A549 treated with CpdA at 1 μM for 4 hours (cell line): ENCODE measurements around the gene R3HCC1L. TPM values are rescaled to one million over a fixed set of nuclear protein-coding genes. Genes with fewer than 3 reads are reported as not detected.

ENCODE experiments used
- total RNA-seq: library from RNA; stranded (reverse); fragments of 200-300 nt; extraction: Qiagen RNA extraction; gene quantifications from 5 replicates; pipeline ENCODE4 v1.2.3, GENCODE V29; 2022; ENCODE audit warnings: low read depth

R3HCC1L gene
- total RNA-seq: 14.7 to 17.7 TPM (median 15.6 TPM) in 5 replicates

DNA sequence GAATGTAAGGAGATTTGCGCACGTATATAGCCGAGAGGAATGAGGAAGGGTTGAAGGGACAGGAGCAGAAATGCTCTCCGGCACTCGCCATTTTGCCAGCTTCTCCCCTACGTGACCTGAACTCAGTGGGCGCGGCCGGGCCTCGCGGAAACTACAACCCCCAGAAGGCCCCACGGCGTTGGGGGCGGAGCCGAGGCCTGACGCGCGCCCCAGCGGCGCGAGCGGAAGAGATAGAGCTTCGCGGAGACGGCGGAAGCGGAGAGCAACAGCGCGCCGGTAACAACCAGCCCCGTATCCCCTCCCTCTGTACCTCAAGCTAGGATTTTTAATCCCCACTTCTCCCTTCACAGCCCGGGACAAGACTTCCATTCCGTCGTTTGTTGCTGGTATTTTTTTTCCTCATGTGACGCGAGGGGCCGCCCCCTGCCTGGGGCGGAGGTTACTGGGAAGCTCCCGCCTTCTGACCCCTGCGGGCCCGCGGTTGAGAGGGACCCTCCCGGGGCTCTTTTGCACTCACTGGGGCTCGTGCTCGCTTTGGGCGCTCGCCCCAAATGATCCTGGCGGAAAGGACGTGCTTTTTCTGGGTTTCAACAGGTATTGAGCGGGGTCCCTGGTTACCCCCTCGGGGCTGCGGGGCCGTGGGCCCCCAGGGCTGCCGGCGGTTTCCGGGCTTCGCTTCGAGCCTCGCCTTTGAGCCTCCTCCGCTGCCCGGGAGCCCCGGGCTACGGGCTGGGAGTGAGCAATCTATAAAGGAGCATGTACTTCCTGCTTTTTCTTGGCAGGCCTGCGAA lies at the start of gene R3HCC1L:
Gene R3HCC1L, plus strand, starts transcription at position 227 of the 791 bp plus-strand sequence. CDS start 73,458 bp downstream, outside the sequence.

DNA sequence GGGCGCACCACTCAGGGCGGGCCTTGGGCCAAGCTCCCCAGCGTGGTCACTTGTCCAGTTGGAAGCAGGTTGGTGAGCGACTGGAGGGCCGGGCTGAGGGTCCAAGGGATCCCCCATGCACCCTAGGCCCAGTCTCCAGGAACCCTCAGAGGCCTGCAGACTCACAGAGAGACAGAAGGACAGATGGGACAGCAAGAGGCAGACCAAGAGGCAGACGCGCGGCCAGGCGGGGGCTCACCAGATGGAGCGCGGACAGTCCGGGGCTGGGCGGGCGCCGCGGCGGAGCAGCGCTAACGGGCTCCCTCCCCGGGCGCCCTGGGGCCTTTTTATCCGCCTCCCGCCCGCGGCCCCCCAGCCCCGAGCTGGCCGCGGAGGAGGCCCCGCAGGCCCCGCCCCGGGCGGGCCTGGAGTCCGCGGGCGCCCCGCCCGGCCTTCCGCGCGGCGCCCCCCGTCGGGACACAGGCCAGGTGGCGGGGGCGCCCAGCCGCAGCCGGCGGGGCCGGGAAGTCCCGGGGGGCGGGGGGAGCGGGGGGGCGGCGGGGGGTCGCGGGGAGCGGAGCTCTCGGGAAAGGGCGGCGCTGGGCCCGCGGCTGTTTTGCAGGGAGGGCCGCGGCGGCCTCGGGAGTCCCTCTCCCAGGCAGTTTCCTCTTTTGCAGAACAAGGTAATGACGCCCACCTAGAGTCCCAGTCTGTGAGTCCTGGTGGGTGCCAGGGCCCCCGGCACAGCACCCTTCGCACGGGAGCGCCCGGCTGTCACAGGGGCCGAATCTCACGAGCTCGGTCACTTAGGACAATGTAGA lies 133.6 kb downstream of the R3HCC1L start, which contains the start of gene LOXL4:
Gene LOXL4, minus strand, starts transcription at position 301 of the 800 bp plus-strand sequence. CDS start 5,175 bp downstream, outside the sequence.

Other genes with a start within 250 kb of the R3HCC1L start
- 0.96 to 1.7 TPM (median 1.4 TPM) in 5 replicates for gene CRTAC1, start 104.0 kb upstream of the R3HCC1L start, total RNA-seq
- gene LOXL4, start 133.5 kb downstream of the R3HCC1L start, total RNA-seq: 1.2 to 1.5 TPM (median 1.3 TPM) in 5 replicates